K562 (cell line): ENCODE measurements around the gene DNPEP. TPM values are rescaled to one million over a fixed set of nuclear protein-coding genes. Genes with fewer than 3 reads are reported as not detected.

Source experiments
- ETV6 ChIP-seq, 3 experiments: fragments of 150-350 bp in 1 of 3; sonication (generic) in 1 of 3; formaldehyde crosslinking in 1 of 3; IDR thresholded peaks; 2 replicates each; pipeline versions ENCODE4 v1.6.1 to v1.8.0; 2014 to 2022; ENCODE audit warnings: borderline replicate concordance in 2 of 3, low read depth in 2 of 3, antibody characterized with exemption in 1 of 3, low read length in 1 of 3, mild to moderate bottlenecking in 1 of 3, missing genetic modification reagents in 1 of 3
- FOXJ3 ChIP-seq: sonication (generic); formaldehyde crosslinking; IDR thresholded peaks from 2 replicates; pipeline ENCODE4 v1.4.0; 2020; ENCODE audit warnings: mild to moderate bottlenecking, missing genetic modification reagents
- MBD1 ChIP-seq: fragments of 250-450 bp; sonication (Bioruptor Pico); IDR thresholded peaks from 2 replicates; pipeline ENCODE4 v1.8.0; 2022; ENCODE audit warnings: inconsistent platforms
- POLR2A ChIP-seq: fragments of 450-650 bp; conservative IDR thresholded peaks from 2 replicates; pipeline ENCODE4 v1.6.1; 2016
- SRSF7 ChIP-seq: fragments of 200-400 bp; formaldehyde crosslinking; optimal IDR thresholded peaks from 2 replicates; pipeline ENCODE3; 2017; ENCODE audit warnings: mild to moderate bottlenecking, low read depth, low read length
- TARDBP ChIP-seq: fragments of 450-650 bp; IDR thresholded peaks from 2 replicates; pipeline ENCODE4 v1.6.1; 2016
- TFAP4 ChIP-seq: sonication (generic); formaldehyde crosslinking; IDR thresholded peaks from 2 replicates; pipeline ENCODE4 v1.8.0; 2022; ENCODE audit warnings: missing genetic modification reagents, mild to moderate bottlenecking, moderate library complexity, borderline replicate concordance
- ZNF280B ChIP-seq: fragments of 250-450 bp; sonication (Bioruptor Pico); IDR thresholded peaks from 2 replicates; pipeline ENCODE4 v1.5.1; 2021; ENCODE audit warnings: mild to moderate bottlenecking
- ZNF586 ChIP-seq: fragments of 450-650 bp; formaldehyde crosslinking; conservative IDR thresholded peaks from 2 replicates; pipeline ENCODE4 v1.4.0; 2020; ENCODE audit warnings: mild to moderate bottlenecking, moderate library complexity
- polyA plus RNA-seq, 8 experiments: library from polyadenylated mRNA; depleted of rRNA in 4 of 8; stranded (reverse) in 5 of 8; unstranded in 3 of 8; fragments of >200 nt; fragmentation: Nextera tagmentation in 2 of 8; fragmentation: Illumina TruSeq in 1 of 8; extraction: Ambion mirVana in 2 of 8; extraction: Trizol in 1 of 8; gene quantifications; 2 replicates each; pipeline versions ENCODE4 v1.2.1 to v1.2.3, GENCODE V29; 2011 to 2014; ENCODE audit warnings: inconsistent platforms in 1 of 8, missing spikeins in 1 of 8
- total RNA-seq, 7 experiments: library from RNA; depleted of rRNA in 6 of 7; stranded (reverse); fragments of >200 nt in 6 of 7; fragmentation: Illumina TruSeq in 2 of 7; extraction: Trizol in 2 of 7; gene quantifications; 2 replicates each; pipeline versions ENCODE4 v1.2.1 to v1.2.3, GENCODE V29; 2011 to 2021; ENCODE audit warnings: low replicate concordance in 1 of 7

DNPEP gene
- total and polyA plus RNA-seq, 9 of the 15 experiments (the other 6 are each of a cell fraction or from before 2014, with no cell fraction given), result 34.6 to 71.4 (median 45.5) TPM

- TF ChIP-seq MBD1 (CRISPR knock-in tag), result no peak
- TF ChIP-seq ETV6 (IDR thresholded peaks at IDR 0.05; ENCODE audit: borderline replicate concordance in 1 of 2, low read depth in 2 of 2, low read length in 1 of 2), result no peak
- no peak for TF ChIP-seq ETV6 (CRISPR knock-in tag; IDR thresholded peaks at IDR 0.05; ENCODE audit: borderline replicate concordance)
- no peak for TF ChIP-seq ZNF586 (CRISPR knock-in tag)
- no peak for TF ChIP-seq TARDBP
- no peak for TF ChIP-seq ZNF280B (CRISPR knock-in tag)
- peak; percentile 48; the same call in 1 of the 2 replicates for TF ChIP-seq TFAP4 (CRISPR knock-in tag)
- no peak for TF ChIP-seq POLR2A
- TF ChIP-seq SRSF7, result no peak
- TF ChIP-seq FOXJ3 (CRISPR knock-in tag), result no peak
These were observed 43.2 kb upstream of the DNPEP start (continued) for GRCh38 chr2:219430633-219431615.
